Measurements from ENCODE around the gene CCDC40. TPM values are rescaled to one million over a fixed set of nuclear protein-coding genes. Genes with fewer than 3 reads are reported as not detected.

CCDC40 gene
- total and polyA plus RNA-seq, 2 of the 13 experiments (the other 11 are each of a cell fraction or from before 2014, with no cell fraction given), result 4.1 to 5.5 TPM

DNA sequence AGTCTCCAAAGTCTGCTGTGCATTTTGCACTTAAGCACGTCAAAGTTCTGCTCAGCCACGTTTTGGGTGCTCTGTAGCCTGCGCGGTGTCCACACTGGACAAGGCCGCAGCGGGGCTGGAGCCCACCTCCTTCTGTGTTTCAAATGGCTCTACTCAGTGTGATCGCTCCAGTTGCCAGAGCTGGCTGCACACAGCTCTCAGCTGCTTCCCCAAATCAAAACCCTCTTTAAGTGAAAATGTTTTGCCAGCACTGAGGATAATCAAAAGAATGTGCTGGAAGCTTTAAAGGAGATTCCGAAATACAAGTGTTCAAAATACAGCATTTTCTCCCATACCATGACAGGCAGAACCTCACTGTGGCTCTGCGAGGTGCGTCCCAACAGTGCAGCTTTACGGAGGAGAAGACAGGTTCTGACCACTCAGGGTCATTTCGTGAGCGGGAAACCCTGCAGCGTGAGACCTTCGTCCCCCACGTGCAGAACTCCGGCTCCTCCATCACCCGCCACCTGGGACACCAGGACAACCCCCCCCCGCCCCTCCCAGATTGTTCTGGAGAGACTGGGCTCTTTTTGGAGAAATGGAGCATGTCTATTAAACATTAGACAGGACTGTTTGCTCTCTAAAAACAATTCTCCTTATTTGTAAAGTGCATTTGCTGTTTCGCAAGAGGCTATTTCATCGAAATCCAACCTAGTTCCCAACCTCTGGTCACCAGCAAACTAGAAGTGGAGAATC, 17.4 kb upstream of the CCDC40 start (continued):
- TF ChIP-seq, protein P1, sequence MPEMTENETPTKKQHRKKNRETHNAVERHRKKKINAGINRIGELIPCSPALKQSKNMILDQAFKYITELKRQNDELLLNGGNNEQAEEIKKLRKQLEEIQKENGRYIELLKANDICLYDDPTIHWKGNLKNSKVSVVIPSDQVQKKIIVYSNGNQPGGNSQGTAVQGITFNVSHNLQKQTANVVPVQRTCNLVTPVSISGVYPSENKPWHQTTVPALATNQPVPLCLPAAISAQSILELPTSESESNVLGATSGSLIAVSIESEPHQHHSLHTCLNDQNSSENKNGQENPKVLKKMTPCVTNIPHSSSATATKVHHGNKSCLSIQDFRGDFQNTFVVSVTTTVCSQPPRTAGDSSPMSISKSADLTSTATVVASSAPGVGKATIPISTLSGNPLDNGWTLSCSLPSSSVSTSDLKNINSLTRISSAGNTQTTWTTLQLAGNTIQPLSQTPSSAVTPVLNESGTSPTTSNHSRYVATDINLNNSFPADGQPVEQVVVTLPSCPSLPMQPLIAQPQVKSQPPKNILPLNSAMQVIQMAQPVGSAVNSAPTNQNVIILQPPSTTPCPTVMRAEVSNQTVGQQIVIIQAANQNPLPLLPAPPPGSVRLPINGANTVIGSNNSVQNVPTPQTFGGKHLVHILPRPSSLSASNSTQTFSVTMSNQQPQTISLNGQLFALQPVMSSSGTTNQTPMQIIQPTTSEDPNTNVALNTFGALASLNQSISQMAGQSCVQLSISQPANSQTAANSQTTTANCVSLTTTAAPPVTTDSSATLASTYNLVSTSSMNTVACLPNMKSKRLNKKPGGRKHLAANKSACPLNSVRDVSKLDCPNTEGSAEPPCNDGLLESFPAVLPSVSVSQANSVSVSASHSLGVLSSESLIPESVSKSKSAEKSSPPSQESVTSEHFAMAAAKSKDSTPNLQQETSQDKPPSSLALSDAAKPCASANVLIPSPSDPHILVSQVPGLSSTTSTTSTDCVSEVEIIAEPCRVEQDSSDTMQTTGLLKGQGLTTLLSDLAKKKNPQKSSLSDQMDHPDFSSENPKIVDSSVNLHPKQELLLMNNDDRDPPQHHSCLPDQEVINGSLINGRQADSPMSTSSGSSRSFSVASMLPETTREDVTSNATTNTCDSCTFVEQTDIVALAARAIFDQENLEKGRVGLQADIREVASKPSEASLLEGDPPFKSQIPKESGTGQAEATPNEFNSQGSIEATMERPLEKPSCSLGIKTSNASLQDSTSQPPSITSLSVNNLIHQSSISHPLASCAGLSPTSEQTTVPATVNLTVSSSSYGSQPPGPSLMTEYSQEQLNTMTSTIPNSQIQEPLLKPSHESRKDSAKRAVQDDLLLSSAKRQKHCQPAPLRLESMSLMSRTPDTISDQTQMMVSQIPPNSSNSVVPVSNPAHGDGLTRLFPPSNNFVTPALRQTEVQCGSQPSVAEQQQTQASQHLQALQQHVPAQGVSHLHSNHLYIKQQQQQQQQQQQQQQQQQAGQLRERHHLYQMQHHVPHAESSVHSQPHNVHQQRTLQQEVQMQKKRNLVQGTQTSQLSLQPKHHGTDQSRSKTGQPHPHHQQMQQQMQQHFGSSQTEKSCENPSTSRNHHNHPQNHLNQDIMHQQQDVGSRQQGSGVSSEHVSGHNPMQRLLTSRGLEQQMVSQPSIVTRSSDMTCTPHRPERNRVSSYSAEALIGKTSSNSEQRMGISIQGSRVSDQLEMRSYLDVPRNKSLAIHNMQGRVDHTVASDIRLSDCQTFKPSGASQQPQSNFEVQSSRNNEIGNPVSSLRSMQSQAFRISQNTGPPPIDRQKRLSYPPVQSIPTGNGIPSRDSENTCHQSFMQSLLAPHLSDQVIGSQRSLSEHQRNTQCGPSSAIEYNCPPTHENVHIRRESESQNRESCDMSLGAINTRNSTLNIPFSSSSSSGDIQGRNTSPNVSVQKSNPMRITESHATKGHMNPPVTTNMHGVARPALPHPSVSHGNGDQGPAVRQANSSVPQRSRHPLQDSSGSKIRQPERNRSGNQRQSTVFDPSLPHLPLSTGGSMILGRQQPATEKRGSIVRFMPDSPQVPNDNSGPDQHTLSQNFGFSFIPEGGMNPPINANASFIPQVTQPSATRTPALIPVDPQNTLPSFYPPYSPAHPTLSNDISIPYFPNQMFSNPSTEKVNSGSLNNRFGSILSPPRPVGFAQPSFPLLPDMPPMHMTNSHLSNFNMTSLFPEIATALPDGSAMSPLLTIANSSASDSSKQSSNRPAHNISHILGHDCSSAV (CRISPR knock-in tag; IDR thresholded peaks at IDR 0.05; ENCODE audit: borderline replicate concordance), result no peak
- TF ChIP-seq, protein P2, sequence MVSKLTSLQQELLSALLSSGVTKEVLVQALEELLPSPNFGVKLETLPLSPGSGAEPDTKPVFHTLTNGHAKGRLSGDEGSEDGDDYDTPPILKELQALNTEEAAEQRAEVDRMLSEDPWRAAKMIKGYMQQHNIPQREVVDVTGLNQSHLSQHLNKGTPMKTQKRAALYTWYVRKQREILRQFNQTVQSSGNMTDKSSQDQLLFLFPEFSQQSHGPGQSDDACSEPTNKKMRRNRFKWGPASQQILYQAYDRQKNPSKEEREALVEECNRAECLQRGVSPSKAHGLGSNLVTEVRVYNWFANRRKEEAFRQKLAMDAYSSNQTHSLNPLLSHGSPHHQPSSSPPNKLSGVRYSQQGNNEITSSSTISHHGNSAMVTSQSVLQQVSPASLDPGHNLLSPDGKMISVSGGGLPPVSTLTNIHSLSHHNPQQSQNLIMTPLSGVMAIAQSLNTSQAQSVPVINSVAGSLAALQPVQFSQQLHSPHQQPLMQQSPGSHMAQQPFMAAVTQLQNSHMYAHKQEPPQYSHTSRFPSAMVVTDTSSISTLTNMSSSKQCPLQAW (CRISPR knock-in tag; IDR thresholded peaks at IDR 0.05), result no peak
- no peak for TF ChIP-seq ZKSCAN1 (IDR thresholded peaks at IDR 0.05; ENCODE audit: low read length)
- TF ChIP-seq, protein P3, sequence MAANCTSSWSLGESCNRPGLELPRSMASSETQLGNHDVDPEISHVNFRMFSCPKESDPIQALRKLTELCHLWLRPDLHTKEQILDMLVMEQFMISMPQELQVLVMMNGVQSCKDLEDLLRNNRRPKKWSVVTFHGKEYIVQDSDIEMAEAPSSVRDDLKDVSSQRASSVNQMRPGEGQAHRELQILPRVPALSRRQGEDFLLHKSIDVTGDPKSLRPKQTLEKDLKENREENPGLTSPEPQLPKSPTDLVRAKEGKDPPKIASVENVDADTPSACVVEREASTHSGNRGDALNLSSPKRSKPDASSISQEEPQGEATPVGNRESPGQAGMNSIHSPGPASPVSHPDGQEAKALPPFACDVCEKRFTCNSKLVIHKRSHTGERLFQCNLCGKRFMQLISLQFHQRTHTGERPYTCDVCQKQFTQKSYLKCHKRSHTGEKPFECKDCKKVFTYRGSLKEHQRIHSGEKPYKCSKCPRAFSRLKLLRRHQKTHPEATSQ (CRISPR knock-in tag; IDR thresholded peaks at IDR 0.05; ENCODE audit: borderline replicate concordance), result no peak
- TF ChIP-seq SRSF9 (IDR thresholded peaks at IDR 0.05; ENCODE audit: borderline replicate concordance, insufficient read depth, low read depth, low read length, poor library complexity, severe bottlenecking), result no peak
- TF ChIP-seq, protein P4, sequence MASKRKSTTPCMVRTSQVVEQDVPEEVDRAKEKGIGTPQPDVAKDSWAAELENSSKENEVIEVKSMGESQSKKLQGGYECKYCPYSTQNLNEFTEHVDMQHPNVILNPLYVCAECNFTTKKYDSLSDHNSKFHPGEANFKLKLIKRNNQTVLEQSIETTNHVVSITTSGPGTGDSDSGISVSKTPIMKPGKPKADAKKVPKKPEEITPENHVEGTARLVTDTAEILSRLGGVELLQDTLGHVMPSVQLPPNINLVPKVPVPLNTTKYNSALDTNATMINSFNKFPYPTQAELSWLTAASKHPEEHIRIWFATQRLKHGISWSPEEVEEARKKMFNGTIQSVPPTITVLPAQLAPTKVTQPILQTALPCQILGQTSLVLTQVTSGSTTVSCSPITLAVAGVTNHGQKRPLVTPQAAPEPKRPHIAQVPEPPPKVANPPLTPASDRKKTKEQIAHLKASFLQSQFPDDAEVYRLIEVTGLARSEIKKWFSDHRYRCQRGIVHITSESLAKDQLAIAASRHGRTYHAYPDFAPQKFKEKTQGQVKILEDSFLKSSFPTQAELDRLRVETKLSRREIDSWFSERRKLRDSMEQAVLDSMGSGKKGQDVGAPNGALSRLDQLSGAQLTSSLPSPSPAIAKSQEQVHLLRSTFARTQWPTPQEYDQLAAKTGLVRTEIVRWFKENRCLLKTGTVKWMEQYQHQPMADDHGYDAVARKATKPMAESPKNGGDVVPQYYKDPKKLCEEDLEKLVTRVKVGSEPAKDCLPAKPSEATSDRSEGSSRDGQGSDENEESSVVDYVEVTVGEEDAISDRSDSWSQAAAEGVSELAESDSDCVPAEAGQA (IDR thresholded peaks at IDR 0.05; ENCODE audit: low read depth), result no peak; the same call in 1 of the 2 replicates
- TF ChIP-seq, protein P4 (CRISPR knock-in tag; IDR thresholded peaks at IDR 0.05; ENCODE audit: borderline replicate concordance), result no peak
